HL-60 (cell line): ENCODE measurements around the gene CAMTA1.

Source experiments
- DNase-seq, 2 experiments: peaks; one replicate each; pipeline ENCODE4 v3.0.0-alpha.2; 2010 to 2020; ENCODE audit warnings: low read depth in 1 of 2, low spot score in 1 of 2
- H3K27ac ChIP-seq: fragments of 250-450 bp; sonication (Bioruptor Pico); replicated peaks from 2 replicates; pipeline ENCODE4 v1.5.1; 2020; ENCODE audit warnings: mild to moderate bottlenecking, moderate library complexity
- H3K27me3 ChIP-seq: fragments of 250-450 bp; sonication (Bioruptor Pico); 2 replicates; pipeline ENCODE4 v1.5.1; 2021; ENCODE audit warnings: mild to moderate bottlenecking, moderate library complexity; ENCODE audit not compliant: insufficient read depth, poor library complexity, severe bottlenecking
- H3K4me3 ChIP-seq: replicated peaks from 2 replicates; pipeline ENCODE4 v1.5.1; 2011; ENCODE audit warnings: mild to moderate bottlenecking, control low read depth, low read length; ENCODE audit not compliant: insufficient read depth
- GABPA ChIP-seq: IDR thresholded peaks from 2 replicates; pipeline ENCODE4 v1.6.1; 2012; ENCODE audit warnings: low read depth
- POLR2AphosphoS5 ChIP-seq: IDR thresholded peaks from 2 replicates; pipeline ENCODE4 v1.6.1; 2012; ENCODE audit warnings: low read depth
- SPI1 ChIP-seq: IDR thresholded peaks from 2 replicates; pipeline ENCODE4 v1.6.1; 2012; ENCODE audit warnings: low read depth, mild to moderate bottlenecking, borderline replicate concordance
- TF ChIP-seq, protein P1 (sequence below): IDR thresholded peaks from one replicate; pipeline ENCODE4 v1.5.1; 2011; ENCODE audit warnings: low read length, control low read depth, inconsistent platforms; ENCODE audit not compliant: insufficient read depth
- TF ChIP-seq, protein P2 (sequence below): IDR thresholded peaks from 2 replicates; pipeline ENCODE4 v1.6.1; 2012; ENCODE audit warnings: low read depth; ENCODE audit not compliant: insufficient replicate concordance

CAMTA1 gene

DNA sequence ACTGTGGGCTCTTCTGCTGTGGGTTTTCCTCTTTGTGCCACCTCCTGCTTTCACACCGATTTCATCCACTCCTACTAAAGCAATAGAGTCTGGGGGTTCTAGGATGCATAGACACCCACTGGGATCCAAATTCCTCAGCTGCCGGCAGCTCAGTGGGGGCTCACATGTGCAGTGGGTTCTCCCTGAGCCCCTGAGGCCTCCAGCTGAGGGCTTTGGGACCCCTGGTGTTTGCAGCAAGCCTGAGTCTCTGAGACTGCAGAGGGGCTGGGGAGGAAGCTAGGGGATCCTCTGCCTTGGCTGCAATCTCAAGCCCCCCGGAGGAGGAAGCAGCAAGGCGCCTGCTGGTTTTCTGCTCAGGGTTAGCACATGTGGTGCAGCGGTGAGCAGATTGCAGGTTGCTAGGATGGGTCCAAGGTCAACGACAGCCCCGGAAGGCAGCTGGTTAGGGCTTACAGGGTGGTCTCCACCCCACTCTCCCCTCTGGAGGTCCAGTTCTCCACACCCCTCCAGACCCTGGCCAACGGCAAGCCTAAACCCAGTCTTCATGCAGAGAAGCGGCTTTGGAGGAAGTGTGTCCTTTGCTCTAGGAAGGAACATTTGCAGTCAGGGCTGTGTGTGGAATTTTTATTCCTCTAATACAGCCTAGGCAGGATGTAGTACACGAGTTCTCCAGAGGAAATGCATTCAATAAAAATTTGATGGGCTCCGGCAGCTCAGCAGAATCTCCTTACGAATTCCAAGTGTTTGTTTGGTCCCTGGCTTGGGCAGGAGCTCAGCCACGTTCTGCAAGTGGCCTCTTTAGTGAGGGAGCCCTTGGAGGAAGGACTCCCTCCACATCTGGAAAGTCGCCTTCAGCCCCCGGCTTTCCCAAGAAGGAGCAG is 716.7 kb downstream of the CAMTA1 start:
- no peak overlapping the region for H3K27ac ChIP-seq
- TF ChIP-seq GABPA: no peak
- no peak for TF ChIP-seq POLR2AphosphoS5
- TF ChIP-seq, protein P1, sequence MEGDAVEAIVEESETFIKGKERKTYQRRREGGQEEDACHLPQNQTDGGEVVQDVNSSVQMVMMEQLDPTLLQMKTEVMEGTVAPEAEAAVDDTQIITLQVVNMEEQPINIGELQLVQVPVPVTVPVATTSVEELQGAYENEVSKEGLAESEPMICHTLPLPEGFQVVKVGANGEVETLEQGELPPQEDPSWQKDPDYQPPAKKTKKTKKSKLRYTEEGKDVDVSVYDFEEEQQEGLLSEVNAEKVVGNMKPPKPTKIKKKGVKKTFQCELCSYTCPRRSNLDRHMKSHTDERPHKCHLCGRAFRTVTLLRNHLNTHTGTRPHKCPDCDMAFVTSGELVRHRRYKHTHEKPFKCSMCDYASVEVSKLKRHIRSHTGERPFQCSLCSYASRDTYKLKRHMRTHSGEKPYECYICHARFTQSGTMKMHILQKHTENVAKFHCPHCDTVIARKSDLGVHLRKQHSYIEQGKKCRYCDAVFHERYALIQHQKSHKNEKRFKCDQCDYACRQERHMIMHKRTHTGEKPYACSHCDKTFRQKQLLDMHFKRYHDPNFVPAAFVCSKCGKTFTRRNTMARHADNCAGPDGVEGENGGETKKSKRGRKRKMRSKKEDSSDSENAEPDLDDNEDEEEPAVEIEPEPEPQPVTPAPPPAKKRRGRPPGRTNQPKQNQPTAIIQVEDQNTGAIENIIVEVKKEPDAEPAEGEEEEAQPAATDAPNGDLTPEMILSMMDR: no peak
- TF ChIP-seq, protein P2, sequence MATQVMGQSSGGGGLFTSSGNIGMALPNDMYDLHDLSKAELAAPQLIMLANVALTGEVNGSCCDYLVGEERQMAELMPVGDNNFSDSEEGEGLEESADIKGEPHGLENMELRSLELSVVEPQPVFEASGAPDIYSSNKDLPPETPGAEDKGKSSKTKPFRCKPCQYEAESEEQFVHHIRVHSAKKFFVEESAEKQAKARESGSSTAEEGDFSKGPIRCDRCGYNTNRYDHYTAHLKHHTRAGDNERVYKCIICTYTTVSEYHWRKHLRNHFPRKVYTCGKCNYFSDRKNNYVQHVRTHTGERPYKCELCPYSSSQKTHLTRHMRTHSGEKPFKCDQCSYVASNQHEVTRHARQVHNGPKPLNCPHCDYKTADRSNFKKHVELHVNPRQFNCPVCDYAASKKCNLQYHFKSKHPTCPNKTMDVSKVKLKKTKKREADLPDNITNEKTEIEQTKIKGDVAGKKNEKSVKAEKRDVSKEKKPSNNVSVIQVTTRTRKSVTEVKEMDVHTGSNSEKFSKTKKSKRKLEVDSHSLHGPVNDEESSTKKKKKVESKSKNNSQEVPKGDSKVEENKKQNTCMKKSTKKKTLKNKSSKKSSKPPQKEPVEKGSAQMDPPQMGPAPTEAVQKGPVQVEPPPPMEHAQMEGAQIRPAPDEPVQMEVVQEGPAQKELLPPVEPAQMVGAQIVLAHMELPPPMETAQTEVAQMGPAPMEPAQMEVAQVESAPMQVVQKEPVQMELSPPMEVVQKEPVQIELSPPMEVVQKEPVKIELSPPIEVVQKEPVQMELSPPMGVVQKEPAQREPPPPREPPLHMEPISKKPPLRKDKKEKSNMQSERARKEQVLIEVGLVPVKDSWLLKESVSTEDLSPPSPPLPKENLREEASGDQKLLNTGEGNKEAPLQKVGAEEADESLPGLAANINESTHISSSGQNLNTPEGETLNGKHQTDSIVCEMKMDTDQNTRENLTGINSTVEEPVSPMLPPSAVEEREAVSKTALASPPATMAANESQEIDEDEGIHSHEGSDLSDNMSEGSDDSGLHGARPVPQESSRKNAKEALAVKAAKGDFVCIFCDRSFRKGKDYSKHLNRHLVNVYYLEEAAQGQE: no peak
- TF ChIP-seq SPI1: no peak
- peaks cover 2% of the 10 kb centered on the region for H3K27me3 ChIP-seq
- DNase-seq: no peak
- no peak overlapping the region for H3K4me3 ChIP-seq

DNA sequence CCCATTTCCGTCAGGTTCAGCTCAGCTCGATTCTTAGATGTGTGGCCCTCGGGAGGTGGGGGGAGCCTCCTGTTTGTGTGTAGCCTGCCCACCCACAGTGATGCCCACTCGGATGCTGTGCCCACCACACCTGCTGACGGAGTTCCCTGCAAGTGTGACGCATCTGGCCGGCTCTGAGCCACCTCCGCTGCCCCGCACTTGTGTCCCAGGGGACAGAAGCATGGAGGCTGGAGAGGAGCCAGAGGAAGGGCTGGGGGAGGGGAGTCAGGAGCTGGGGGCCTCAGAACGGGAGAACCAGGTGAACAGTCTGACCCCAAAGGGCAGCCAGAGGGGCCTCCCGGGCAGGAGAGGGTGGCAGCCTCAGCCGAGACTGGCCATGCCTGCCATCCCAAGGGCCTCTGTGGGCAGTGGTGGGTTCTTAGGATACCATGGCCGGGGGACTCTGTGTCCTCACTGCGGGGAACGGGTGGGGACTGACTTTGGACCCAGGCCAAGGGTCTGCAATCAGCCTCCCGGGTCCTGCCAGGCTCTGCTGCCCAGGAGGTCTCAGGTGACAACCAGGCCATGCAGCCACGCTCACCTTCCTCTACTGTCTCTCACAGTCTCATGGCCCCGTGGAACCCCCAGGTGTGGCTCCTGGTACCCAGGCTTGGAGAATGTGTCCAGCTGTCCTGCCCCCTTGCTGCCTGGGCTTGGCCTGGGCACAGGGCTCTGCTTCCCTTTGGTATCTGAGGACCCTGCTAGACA is 718.6 kb downstream of the CAMTA1 start:
- DNase-seq: no peak
- Histone ChIP-seq H3K4me3 (no peak overlapping the region), H3K27me3 (peaks cover 2% of the 10 kb centered on the region), H3K27ac (no peak overlapping the region)
- no peak for TF ChIP-seq GABPA
- TF ChIP-seq SPI1: no peak
- TF ChIP-seq, protein P2: no peak
- TF ChIP-seq, protein P1: no peak
- TF ChIP-seq POLR2AphosphoS5: no peak

DNA sequence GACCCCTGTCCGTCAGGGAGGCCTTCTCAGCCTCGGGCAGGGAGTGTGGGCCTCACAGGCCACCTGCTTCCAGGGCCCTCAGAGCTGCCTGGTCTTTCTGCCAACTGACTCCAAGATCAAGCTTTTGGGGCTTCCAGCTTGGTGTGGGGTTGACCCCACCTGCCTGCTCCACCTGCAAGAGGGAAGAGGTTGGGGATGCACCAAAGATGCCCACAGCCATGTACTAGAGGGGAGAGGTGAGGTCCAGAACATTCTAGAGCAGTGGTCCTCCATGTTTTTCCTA is 719.1 kb downstream of the CAMTA1 start:
- TF ChIP-seq, protein P2: no peak
- TF ChIP-seq, protein P1: no peak
- no peak for TF ChIP-seq POLR2AphosphoS5
- no peak overlapping the region for H3K27ac ChIP-seq
- no peak overlapping the region for H3K4me3 ChIP-seq
- H3K27me3 ChIP-seq: peaks cover 2% of the 10 kb centered on the region
- no peak for DNase-seq
